GM12865 (cell line): ENCODE data around the gene STARD3NL.

Experiments
- DNase-seq: peaks from one replicate; pipeline ENCODE4 v3.0.0; 2010; ENCODE audit warnings: low read depth
- H3K4me3 ChIP-seq: 2 replicates; pipeline ENCODE4 v1.5.1; 2011; ENCODE audit warnings: mild to moderate bottlenecking, low read depth, low read length, control low read depth
- CTCF ChIP-seq: IDR thresholded peaks from 2 replicates; pipeline ENCODE4 v1.5.1; 2011; ENCODE audit warnings: low read length, control low read depth, low read depth, inconsistent platforms; ENCODE audit not compliant: insufficient read depth; ENCODE audit errors: missing control alignments

STARD3NL gene

GRCh38 chr7:38178004-38178694 is at the start of gene STARD3NL:
STARD3NL (plus strand) TSS chr7:38178245; CDS start chr7:38207505, 29,260 bp downstream.
- H3K4me3 ChIP-seq: peak within 1 kb of the TSS; percentile 80
- peak; percentile 100 for DNase-seq
- no peak for TF ChIP-seq CTCF

GRCh38 chr7:38129162-38129561 is 48.9 kb upstream of the STARD3NL start:
- H3K4me3 ChIP-seq: no peak overlapping the region
- TF ChIP-seq CTCF: no peak
- DNase-seq: no peak

GRCh38 chr7:38129579-38129978 is 48.5 kb upstream of the STARD3NL start:
- no peak for TF ChIP-seq CTCF
- no peak overlapping the region for H3K4me3 ChIP-seq
- DNase-seq: no peak

- DNase-seq: no peak
- no peak overlapping the region for H3K4me3 ChIP-seq
- no peak for TF ChIP-seq CTCF
Measured at GRCh38 chr7:38138171-38138570, 39.9 kb upstream of the STARD3NL start.

GRCh38 chr7:38141187-38141586 is 36.9 kb upstream of the STARD3NL start:
- DNase-seq: no peak
- TF ChIP-seq CTCF: no peak
- no peak overlapping the region for H3K4me3 ChIP-seq

GRCh38 chr7:38142736-38143135 is 35.3 kb upstream of the STARD3NL start:
- DNase-seq: peak; percentile 51
- H3K4me3 ChIP-seq: no peak overlapping the region
- no peak for TF ChIP-seq CTCF

- TF ChIP-seq CTCF: no peak
- H3K4me3 ChIP-seq: no peak overlapping the region
- peak; percentile 38 for DNase-seq
Measured at GRCh38 chr7:38147005-38147404, 31.0 kb upstream of the STARD3NL start.
